BJ (cell line): ENCODE measurements around the gene OR51T1. TPM values are rescaled to one million over a fixed set of nuclear protein-coding genes. Genes with fewer than 3 reads are reported as not detected.
"Not testable (repeated sequence)": the region's sequence is repeated elsewhere in the genome, so short reads cannot be mapped to it uniquely, and the experiment has no call there.

Experiments
- CTCF ChIA-PET: fragments of 350-600 bp; formaldehyde crosslinking; extraction: SDS; loops from one replicate; lab custom pipeline; 2021; ENCODE audit warnings: antibody characterized with exemption, inconsistent platforms; lab: Yijun Ruan, JAX
- POLR2A ChIA-PET: fragments of 300-600 bp; sonication (Branson Sonifier 250); formaldehyde crosslinking; extraction: SDS; loops from one replicate; lab custom pipeline; 2021; ENCODE audit warnings: antibody characterized with exemption; lab: Charles Lee
- DNase-seq: peaks from one replicate; pipeline ENCODE4 v3.0.0-alpha.2; 2011; ENCODE audit warnings: low read depth
- H3K27me3 ChIP-seq: 2 replicates; pipeline ENCODE4 v1.6.0; 2011; ENCODE audit warnings: low read length; ENCODE audit not compliant: control insufficient read depth, insufficient read depth
- H3K36me3 ChIP-seq: 2 replicates; pipeline ENCODE4 v1.5.1; 2011; ENCODE audit warnings: low read length; ENCODE audit not compliant: control insufficient read depth, insufficient read depth
- H3K4me3 ChIP-seq: 2 replicates; pipeline ENCODE4 v1.5.1; 2011; ENCODE audit warnings: low read depth, mild to moderate bottlenecking, control low read depth, low read length
- polyA minus RNA-seq: library from RNA; depleted of rRNA, polyadenylated mRNA; stranded (reverse); fragments of >200 nt; gene quantifications from 2 replicates; pipeline ENCODE4 v1.2.3, GENCODE V29; 2011; rRNA and poly(A)+ RNA removed
- polyA plus RNA-seq: library from polyadenylated mRNA; depleted of rRNA; stranded (reverse); fragments of >200 nt; gene quantifications from 2 replicates; pipeline ENCODE4 v1.2.3, GENCODE V29; 2011; rRNA removed
- TF ChIP-seq, protein P1 (sequence below): IDR thresholded peaks from 2 replicates; pipeline ENCODE4 v1.5.1; 2011; ENCODE audit warnings: low read depth, mild to moderate bottlenecking, control low read depth, inconsistent platforms, low read length, moderate library complexity; ENCODE audit not compliant: insufficient read depth

OR51T1 gene, protein sequence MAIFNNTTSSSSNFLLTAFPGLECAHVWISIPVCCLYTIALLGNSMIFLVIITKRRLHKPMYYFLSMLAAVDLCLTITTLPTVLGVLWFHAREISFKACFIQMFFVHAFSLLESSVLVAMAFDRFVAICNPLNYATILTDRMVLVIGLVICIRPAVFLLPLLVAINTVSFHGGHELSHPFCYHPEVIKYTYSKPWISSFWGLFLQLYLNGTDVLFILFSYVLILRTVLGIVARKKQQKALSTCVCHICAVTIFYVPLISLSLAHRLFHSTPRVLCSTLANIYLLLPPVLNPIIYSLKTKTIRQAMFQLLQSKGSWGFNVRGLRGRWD
- not detected in 2 replicates for polyA plus RNA-seq
- polyA minus RNA-seq, result not detected in 2 replicates

DNA sequence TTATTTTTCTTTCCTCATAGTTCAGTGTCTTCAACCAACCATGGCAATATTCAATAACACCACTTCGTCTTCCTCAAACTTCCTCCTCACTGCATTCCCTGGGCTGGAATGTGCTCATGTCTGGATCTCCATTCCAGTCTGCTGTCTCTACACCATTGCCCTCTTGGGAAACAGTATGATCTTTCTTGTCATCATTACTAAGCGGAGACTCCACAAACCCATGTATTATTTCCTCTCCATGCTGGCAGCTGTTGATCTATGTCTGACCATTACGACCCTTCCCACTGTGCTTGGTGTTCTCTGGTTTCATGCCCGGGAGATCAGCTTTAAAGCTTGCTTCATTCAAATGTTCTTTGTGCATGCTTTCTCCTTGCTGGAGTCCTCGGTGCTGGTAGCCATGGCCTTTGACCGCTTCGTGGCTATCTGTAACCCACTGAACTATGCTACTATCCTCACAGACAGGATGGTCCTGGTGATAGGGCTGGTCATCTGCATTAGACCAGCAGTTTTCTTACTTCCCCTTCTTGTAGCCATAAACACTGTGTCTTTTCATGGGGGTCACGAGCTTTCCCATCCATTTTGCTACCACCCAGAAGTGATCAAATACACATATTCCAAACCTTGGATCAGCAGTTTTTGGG lies at the start of gene OR51T1:
OR51T1 (plus strand) TSS at position 41 of the 641 bp plus-strand sequence; CDS start at position 41, 0 bp downstream.
- CTCF ChIA-PET, result no interaction called here
- no peak for DNase-seq
- Histone ChIP-seq H3K36me3 (no peaks in the 10 kb centered on the region), H3K4me3 (no peak within 1 kb of the TSS), H3K27me3 (no peaks in the 10 kb centered on the region)
- TF ChIP-seq, protein P1, sequence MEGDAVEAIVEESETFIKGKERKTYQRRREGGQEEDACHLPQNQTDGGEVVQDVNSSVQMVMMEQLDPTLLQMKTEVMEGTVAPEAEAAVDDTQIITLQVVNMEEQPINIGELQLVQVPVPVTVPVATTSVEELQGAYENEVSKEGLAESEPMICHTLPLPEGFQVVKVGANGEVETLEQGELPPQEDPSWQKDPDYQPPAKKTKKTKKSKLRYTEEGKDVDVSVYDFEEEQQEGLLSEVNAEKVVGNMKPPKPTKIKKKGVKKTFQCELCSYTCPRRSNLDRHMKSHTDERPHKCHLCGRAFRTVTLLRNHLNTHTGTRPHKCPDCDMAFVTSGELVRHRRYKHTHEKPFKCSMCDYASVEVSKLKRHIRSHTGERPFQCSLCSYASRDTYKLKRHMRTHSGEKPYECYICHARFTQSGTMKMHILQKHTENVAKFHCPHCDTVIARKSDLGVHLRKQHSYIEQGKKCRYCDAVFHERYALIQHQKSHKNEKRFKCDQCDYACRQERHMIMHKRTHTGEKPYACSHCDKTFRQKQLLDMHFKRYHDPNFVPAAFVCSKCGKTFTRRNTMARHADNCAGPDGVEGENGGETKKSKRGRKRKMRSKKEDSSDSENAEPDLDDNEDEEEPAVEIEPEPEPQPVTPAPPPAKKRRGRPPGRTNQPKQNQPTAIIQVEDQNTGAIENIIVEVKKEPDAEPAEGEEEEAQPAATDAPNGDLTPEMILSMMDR, result no peak
- POLR2A ChIA-PET, result no interaction called here

DNA sequence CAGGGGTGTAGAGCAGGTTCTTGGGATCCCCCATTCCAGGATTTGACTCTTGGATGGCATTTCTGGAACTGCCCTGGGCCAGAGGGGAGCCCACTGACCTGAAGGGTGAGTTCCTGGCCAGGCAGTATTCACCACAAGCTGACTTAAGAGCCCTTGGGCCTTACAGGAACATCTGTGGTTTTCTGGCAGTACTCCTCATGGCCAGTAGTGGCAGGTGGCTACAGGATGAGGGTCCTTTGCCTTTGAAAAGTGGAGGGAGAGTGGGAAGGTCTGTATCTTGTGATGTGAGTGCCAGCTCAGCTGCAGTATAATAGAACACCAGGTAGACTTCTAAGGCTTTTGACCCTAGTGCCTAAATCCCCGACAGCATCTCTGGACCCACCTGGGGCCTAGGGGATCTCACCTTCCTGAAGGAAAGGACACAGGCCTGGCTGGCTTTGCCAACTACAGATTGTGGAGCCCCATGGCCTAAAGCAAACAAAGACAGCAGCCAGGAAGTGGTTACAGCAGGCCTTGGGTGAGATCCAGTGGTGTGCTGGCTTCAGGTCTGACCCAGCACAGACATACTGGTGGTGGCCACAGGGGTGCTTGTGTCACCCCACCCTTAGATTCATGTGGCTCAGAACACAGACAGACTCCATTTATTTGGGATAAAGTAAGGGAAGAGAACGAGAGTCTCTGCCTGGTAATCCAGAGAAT lies 41.7 kb upstream of the OR51T1 start:
- TF ChIP-seq, protein P1, result no peak
- H3K4me3 ChIP-seq, result no peak overlapping the region
- no peak for DNase-seq
- CTCF ChIA-PET, result interaction anchor here (1.1 kb wide), 1 partner anchor 203 kb away, joined by 3 read pairs; the partner anchor contains the start of gene OR51D1
- no peaks in the 10 kb centered on the region for H3K27me3 ChIP-seq
- POLR2A ChIA-PET, result no interaction called here
- H3K36me3 ChIP-seq, result no peaks in the 10 kb centered on the region

DNA sequence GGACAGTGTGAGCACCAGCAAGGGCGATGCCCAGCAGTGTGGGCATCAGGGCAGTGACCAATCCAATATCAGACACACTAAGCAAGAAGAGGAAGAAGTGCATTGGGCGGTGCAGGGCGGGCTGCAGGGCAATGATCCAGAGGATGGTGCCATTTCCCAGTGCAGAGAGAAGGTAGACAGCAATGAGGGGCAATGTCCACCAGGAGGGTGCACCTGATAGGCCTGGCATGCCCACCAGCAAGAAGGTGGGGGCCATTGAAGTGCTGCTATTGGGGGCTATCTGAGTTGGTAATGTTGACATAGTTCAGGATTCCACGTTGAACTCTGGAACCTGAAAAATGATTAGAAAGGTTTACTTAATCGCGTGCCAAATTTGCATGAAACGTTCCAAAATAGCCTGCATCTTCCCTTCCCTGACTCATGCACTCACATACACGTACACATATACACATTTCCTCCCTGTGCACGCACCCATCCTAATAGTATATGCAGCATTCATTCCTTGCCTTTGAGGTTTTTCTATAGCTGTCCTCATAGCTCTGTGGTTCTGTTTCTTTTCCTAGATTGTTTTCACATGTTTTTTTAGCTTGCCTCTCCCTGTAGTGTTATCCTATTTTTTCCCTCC lies 32.7 kb upstream of the OR51T1 start, which contains the start of gene OR51S1:
OR51S1 (minus strand) TSS at position 301 of the 625 bp plus-strand sequence; CDS start at position 301, 0 bp downstream.
- DNase-seq, result no peak
- no peaks in the 10 kb centered on the region for H3K36me3 ChIP-seq
- TF ChIP-seq, protein P1, result no peak
- CTCF ChIA-PET, result no interaction called here
- no peaks in the 10 kb centered on the region for H3K27me3 ChIP-seq
- POLR2A ChIA-PET, result no interaction called here
- no peak within 1 kb of the TSS for H3K4me3 ChIP-seq

DNA sequence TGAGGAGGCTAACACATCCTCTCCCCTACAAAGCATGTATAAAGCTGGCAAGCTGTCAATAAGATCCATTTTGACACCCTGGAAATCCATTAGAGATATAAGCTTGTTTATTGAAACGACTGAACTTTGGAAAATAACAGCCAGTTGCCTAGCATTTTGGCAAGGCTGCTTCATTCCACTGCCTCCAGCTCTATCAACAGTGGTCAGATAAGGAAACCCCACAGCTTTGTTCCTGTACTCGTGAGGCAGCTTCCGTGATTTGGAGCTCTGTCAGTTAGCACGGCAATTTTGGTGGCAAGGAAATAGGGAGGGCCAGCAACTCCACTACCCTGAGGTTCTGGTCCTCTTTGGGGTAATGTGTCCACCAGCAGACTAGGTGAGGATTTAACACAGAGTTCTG lies 30.7 kb upstream of the OR51T1 start:
- TF ChIP-seq, protein P1, result no peak
- CTCF ChIA-PET, result interaction anchor here (0.6 kb wide), 1 partner anchor 224 kb away, joined by 3 read pairs; no protein-coding TSS in a partner anchor
- Histone ChIP-seq H3K36me3 (no peaks in the 10 kb centered on the region), H3K27me3 (no peaks in the 10 kb centered on the region), H3K4me3 (no peak overlapping the region)
- no peak for DNase-seq
- POLR2A ChIA-PET, result no interaction called here

DNA sequence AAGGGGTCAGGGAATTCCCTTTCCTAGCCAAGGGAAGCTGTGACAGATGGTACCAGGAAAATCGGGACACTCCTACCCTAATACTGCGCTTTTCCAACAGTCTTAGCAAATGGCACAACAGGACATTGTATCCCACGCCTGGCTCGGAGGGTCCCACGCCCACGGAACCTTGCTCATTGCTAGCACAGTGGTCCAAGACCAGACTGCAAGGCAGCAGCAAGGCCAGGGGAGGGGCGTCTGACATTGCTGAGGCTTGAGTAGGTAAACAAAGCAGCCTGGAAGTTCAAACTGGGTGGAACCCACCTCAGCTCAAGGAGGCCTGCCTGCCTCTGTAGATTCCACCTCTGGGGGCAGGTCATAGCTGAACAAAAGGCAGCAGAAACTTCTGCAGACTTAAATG lies 27.4 kb upstream of the OR51T1 start:
- POLR2A ChIA-PET, H3K36me3 ChIP-seq, H3K27me3 ChIP-seq, CTCF ChIA-PET, H3K4me3 ChIP-seq, DNase-seq: not testable (repeated sequence)
